Jurkat, Clone E6-1 (cell line): Measurements from ENCODE around the gene MUC22. TPM values are rescaled to one million over a fixed set of nuclear protein-coding genes. Genes with fewer than 3 reads are reported as not detected.
"Not testable (repeated sequence)": the region's sequence is repeated elsewhere in the genome, so short reads cannot be mapped to it uniquely, and the experiment has no call there.

Source experiments
- DNase-seq: peaks from one replicate; pipeline ENCODE4 v3.0.0-alpha.2; 2011; ENCODE audit warnings: low read depth, low spot score
- H3K4me3 ChIP-seq: 2 replicates; pipeline ENCODE4 v1.5.1; 2011; ENCODE audit warnings: mild to moderate bottlenecking, low read length, control low read depth, moderate library complexity
- polyA plus RNA-seq: library from polyadenylated mRNA; unstranded; fragments of >200 nt; gene quantifications from one replicate; pipeline ENCODE4 v1.2.1, GENCODE V29; 2012; ENCODE audit warnings: missing spikeins; ENCODE audit not compliant: insufficient read length, insufficient read depth

Gene MUC22
- not detected for polyA plus RNA-seq

DNA sequence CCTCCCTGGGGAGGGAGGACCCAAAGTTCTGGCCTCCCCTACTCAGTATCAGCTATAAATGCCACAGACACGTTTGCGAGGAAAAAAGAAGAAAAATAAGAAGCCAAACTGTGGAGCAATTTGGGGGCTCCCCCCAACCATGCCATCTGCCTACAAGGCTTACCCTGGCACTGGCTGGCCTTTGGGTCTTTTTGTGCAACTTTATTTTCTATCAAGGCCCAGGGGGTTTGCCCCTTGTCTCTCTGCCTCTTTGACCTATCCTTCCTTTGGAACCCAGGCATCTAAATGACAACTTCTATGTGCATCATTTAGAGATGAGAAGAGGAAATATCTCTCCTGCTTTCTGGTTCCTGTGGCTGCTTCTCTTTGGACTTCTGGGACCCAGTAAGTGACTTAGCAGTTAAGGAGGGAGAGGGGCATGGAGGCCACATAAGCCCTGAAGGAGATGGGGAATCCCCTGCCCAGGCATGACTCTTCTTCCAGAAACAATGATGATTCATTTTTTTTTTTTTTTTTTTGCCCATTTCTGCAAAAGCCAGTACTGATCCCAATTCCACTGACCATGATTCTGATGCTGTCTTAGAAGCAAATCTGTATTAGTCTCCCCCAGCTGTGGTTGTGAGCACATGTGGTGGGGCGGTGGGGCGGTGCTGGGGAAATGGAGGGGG lies at the start of gene MUC22:
TSS of gene MUC22 (plus strand) at position 82 of the 668 bp plus-strand sequence. CDS start at position 315, 233 bp downstream.
- DNase-seq, result no peak
- no peak within 1 kb of the TSS for H3K4me3 ChIP-seq

DNA sequence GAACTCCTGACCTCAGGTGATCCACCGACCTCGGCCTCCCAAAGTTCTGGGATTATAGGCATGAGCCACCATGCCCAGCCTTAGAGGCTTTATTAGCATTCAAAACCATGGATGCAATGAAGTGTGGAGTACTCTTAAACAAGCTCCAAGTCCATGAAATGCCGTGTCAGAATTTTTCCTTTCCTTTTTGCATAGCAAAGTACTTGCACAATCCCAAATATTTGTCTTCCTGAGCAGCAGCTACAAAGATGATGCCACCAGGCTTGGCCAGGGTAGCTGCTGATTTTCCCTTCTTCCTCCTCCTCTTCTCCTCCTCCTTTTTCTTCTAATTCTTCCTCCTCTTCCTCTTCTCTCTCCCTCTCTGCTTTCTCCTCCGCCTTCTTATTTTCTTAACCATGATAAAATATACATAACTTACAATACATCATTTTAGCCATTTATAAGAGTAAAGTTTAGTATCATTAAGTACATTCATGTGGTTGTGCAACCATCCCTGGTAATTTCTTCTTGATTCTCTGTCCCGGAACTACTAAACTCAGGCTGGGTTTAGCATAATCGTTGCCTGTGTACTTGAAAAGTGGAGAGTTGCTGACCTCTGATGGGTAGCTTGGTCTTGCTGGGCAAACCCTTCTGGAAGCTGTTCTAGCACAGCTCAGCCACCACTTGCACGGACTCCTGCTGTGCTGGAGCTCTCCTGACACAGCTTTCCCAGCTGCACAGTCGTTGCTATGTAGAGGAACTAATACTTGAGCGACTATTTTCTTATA lies 49.2 kb upstream of the MUC22 start:
- DNase-seq, result no peak
- no peak overlapping the region for H3K4me3 ChIP-seq

DNA sequence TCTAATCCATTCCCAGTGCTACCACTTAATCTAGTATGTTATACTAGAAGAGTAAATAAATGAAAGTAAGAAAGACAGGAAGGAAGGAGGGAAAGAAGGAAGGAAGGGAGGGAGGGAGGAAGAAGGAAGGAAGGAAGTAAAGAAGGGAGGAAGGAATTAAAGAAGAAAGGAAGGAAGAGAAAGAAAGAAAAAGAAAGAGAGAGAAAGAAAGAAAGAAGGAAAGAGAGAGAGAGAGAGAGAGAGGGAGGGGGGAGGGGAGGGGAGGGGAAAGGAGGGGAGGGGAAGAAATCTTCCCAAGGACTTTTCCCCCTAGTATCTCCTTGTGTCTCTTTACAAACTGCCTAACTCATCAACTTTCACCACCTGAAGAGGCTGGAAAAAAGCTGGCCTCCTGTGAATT lies 47.6 kb upstream of the MUC22 start:
- no peak for DNase-seq
- no peak overlapping the region for H3K4me3 ChIP-seq

DNA sequence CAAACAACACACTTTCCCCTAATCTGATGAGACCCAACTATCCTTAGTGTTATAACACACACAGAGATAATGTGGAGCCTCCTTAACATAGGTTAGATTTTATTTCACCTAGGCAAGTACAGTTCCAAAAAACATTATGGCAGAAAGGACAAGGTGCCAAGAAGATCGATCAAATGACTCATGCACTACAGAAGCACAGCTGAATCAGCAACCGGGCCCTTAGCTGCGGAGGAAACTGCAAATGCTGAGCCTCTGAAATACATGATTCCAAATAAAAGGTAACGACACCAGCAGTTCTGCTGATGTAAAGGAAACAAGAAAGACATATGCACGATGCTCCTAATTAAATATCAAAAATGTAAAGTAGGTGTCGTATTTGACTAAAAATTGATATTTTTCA lies 46.6 kb upstream of the MUC22 start:
- no peak for DNase-seq
- H3K4me3 ChIP-seq, result no peak overlapping the region

DNA sequence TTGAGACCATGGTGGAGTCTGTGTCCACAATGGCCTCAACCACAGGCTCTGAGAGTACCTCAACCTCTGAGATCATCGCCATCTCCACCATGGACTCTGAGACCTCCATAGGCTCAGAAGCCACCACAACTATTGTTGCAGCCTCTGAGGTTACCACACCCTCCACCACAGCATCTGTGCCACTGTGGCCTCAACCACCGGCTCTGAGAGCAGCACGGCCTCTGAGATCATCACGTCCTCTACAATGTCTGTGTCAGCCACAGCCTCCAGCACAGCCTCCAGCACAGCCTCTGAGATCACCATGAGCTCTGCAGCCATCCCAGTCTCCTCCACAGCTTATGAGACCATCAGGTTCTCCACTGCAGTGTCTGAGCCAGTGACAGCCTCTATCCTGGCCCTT lies 46.2 kb upstream of the MUC22 start:
- H3K4me3 ChIP-seq, result no peak overlapping the region
- no peak for DNase-seq

DNA sequence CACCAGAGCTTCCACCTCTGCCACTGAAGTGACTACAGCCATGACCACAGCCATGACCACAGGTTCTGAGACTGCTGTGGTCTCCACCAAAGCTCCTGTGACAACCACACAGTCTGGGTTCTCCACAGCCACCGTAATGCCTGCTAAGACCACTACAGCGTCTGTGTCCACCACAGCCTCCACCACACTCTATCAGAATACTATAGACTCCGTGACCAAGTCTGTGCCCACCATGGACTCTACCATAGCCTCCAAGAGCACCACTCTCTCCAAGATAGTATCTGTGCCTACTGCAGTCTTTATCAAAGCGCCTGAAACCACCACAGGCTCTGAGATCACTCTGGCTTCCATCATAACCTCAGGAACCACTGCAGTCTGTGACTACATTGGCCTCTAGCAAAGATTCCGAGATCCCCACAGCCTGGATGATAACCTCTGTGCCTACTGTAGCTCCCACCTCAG lies 45.1 kb upstream of the MUC22 start:
- no peak for DNase-seq
- H3K4me3 ChIP-seq, result no peak overlapping the region

DNA sequence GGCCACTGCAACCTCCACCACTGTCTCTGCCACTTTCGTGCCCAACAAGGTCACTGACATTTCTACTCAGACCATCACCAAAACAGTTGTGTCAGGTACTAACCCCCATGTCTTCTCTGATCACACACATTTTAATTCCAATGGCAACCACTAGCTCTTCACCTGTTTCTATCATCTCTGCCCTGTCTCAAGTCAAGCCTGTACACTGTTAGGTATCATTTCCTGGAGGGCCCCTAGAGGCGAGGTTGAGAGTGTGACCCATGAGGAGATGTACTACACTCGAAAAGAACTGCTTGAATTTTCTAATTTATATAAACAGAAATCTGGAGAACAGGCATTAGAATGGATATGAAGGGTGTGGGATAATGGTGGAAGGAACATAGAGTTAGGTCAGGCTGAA lies 44.1 kb upstream of the MUC22 start:
- no peak overlapping the region for H3K4me3 ChIP-seq
- DNase-seq, result no peak

DNA sequence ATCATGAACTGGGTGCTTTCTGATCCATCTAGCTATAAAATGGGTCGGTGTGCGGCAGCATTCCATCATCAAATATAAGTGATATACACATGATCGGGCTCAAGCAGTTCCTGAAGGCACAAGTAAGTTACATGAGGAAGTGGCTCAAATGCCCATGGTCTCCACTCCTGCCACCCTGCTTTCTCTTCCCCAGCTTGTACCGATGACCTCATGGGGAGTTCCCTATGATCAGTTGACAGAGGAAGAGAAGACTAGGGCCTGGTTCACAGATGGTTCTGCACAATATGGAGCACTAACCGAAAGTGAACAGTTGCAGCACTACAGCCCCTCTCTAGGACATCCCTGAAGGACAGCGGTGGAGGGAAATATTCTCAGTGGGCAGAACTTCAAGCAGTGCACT lies 41.1 kb upstream of the MUC22 start:
- H3K4me3 ChIP-seq, DNase-seq: not testable (repeated sequence)

DNA sequence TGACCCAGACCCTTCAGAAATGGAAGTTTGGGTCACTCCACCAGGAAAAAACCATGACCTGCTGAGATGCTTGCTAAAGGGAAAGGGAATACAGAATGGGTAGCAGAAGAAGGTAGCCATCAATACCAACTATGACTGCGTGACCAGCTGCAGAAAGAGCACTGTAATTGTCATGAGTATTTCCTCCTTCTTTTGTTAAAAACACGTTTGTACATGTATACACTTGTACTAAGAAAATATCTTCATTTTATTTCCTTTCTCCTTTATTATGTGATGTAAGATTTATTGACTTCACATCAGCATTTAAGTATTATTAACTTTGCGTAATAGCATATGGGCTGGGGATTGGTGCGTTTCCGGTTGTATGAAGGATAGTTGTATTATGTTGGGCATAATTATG lies 39.3 kb upstream of the MUC22 start:
- no peak overlapping the region for H3K4me3 ChIP-seq
- no peak for DNase-seq

DNA sequence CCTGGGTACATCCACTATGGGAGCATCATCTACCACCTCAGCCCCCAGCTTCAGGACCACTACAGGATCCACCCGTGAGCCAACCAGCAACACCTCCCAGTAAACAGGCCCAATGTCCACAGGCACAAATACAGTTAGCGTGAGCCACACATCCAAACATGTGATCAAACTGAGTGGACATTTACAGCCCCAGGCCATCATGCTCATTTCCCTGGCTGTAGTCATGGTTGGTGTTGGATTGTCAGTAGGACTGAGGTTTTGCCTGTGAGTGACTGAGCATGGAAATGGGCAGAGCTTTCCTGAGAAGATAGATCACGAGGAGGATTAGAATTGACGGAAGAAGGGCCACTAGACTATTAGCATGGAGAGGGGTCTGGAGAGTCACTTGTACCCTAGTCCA lies 37.5 kb upstream of the MUC22 start:
- no peak overlapping the region for H3K4me3 ChIP-seq
- DNase-seq, result no peak

DNA sequence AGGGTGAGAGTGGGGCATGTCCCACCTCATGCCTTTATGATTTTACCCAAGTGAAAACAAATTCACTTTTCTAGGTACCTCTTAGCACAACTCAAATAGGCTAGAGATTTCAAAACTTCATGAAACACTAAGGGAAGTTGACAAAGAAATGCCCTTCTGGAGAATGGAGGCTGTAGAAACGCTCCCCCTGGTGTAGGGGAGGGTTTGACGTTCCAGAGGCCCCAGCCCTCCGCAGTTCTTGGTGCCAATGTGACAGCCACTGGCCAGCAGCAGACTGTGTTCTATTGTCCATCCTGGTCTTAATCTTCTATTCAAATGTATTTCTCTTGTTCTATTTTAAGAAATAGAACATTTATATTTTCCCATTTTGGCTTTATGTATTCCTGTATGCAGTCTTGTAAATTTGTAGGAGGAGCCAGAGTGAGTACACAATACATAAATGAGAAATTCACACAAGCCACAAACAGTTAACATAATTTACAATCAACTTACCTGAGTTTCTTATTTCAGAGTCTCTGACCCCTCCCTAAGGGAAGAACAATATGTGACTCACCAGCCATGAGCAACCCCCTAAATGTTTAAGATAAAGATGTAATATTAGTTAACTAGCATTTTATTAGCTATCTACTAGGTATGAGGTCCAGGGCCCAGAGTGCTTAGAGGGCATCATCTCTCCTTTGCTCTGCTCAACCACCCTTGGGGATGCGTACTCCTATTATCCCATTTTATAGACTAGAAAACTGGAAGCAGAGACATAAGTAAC lies 35.6 kb upstream of the MUC22 start:
- no peak for DNase-seq
- no peak overlapping the region for H3K4me3 ChIP-seq

DNA sequence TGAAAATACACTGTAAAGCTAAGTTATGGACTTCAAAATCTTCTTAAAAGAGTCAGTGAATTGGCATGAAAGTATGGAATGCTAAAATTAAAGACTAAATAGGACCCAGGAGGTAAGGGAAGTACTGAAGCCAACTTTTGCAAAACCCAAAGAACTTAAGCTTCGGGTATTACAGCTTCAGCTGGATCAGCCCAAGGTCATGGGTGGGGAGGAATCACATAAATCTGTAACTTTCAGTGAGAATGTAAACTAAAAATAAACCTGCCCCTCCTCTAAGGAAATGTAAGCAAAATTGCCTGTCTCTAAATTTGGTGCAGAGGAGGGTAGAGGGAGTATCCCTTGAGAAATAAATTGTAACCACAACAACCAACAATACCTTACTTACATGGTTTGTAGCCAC lies 31.1 kb upstream of the MUC22 start:
- DNase-seq, result no peak
- H3K4me3 ChIP-seq, result no peak overlapping the region

DNA sequence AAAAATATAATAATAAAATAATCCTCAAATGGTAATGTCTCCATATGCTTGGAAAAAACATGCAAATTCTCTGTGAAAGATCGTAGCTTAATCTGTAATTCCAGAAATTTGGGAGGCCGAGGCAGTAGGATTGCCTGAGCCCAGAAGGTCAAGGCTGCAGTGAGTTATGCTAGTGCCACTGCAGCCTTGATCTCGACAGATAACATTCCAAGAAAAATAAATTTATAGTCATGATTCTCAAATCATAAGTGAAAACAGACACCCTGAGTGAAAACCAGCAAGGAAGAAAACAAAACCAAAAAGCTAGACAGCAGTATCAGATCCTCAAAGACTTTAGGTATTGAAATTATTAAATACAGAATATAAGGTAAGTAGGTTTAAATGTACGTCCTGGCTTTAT lies 30.6 kb upstream of the MUC22 start:
- no peak for DNase-seq
- H3K4me3 ChIP-seq, result no peak overlapping the region

DNA sequence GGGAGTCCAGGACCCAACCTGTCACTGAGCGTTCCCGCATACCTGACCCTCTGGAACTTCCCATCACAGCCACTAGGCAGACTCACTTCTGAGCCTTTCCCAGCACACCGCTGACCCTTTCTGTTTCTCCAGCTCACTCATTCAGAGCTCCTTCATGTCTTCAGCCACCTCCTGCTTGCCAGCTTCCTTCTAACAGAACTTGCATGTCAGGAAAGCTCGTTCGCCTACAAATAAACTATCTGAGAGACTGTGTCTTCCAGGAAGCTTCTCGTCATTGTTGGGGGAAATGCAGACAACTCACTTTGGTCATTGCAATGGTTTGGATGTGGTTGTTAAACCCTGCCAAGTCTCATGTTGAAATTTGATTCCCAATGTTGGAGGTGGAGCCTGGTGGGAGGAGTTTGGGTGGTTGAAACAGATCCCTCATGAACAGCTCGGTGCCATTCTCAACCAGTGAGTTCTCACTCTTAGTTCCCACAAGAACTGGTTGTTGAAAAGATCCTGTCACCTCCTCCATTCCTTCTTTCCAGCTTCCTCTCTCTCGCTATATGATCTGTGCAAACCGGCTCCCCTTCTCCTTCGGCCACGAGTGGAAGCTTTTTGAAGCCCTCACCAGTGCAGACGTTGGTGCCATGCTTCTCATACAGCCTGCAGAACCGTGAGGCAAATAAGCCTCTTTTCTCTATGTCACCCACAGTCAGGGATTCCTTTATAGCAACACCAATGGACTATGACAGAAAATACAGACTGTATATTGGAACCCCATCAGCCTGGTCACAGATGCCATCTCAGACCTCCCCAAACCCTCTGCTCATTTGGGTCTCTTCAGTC lies 28.1 kb upstream of the MUC22 start:
- DNase-seq, result no peak
- no peak overlapping the region for H3K4me3 ChIP-seq

DNA sequence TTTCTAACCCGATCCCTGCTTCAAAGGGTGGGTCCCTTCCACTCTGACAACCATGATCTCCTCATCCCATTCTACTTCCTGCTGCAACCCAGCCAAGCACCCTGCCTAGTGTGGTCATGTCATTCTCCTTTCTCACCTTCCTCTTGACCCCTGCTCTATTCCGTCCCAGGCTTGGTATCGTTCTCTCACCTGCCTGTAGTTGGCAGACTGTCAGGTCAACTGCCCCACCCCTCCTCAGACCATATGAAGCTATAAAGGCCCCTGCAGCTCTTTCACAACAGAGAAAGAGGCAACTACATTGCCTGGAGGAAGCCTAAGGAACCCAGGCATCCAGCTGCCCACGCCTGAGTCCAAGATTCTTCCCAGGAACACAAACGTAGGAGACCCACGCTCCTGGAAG lies 26.8 kb upstream of the MUC22 start, which contains the start of gene MUC21:
TSS of gene MUC21 (plus strand) at position 280 of the 400 bp plus-strand sequence. CDS start 241 bp downstream, outside the sequence.
- H3K4me3 ChIP-seq, result no peak within 1 kb of the TSS
- DNase-seq, result no peak

DNA sequence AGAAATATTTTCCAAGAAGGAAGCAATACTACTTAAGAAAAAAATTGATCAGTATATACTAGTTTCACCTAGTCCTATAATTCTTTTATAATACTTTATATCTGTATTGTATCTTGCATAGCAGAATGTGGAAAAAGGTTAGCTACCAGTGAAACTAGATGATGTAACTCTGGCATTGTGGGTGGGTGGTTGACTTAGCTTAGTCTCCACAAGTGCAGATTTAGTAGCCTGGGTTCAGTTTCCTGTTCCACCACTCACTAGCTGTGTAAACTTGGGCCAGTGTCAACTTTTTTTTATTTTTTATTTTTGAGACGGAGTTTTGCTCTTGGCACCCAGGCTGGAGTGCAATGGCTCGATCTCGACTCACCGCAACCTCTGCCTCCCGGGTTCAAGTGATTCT lies 24.8 kb upstream of the MUC22 start:
- no peak overlapping the region for H3K4me3 ChIP-seq
- no peak for DNase-seq

DNA sequence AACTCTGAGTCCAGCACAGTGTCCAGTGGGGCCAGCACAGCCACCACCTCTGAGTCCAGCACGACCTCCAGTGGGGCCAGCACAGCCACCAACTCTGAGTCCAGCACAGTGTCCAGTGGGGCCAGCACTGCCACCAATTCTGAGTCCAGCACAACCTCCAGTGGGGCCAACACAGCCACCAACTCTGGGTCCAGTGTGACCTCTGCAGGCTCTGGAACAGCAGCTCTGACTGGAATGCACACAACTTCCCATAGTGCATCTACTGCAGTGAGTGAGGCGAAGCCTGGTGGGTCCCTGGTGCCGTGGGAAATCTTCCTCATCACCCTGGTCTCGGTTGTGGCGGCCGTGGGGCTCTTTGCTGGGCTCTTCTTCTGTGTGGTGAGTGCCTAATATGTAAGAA lies 23.0 kb upstream of the MUC22 start:
- no peak for DNase-seq
- H3K4me3 ChIP-seq, result no peak overlapping the region

DNA sequence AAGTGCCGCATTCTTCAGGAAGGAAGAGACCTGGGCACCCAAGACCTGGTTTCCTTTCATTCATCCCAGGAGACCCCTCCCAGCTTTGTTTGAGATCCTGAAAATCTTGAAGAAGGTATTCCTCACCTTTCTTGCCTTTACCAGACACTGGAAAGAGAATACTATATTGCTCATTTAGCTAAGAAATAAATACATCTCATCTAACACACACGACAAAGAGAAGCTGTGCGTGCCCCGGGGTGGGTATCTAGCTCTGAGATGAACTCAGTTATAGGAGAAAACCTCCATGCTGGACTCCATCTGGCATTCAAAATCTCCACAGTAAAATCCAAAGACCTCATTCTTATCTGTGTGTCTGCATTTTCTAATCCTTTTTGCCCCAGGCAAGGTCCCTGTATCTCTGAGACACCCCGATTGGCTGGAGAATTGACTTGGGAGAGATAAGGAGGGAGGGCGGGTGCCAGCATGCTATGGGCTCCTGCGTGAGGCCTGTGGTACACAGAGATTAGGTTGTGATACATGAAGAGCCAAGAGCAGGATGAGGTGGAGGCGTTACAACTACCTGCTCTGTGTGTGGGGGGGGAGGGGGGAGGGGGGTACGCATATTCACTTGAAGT lies 22.0 kb upstream of the MUC22 start:
- H3K4me3 ChIP-seq, result no peak overlapping the region
- DNase-seq, result no peak
